GM20000 (cell line): ENCODE results near the gene C16orf90.
A peak's percentile ranks its signal among the peaks of the same experiment; 100 is the strongest.
"Not testable (repeated sequence)": the region's sequence is repeated elsewhere in the genome, so short reads cannot be mapped to it uniquely, and the experiment has no call there.

Source experiments
- DNase-seq: peaks from one replicate; pipeline ENCODE4 v3.0.0; 2012; ENCODE audit warnings: low spot score
- CTCF ChIP-seq: IDR thresholded peaks from 2 replicates; pipeline ENCODE4 v1.5.1; 2012; ENCODE audit warnings: mild to moderate bottlenecking, control low read depth; ENCODE audit errors: extremely low read depth, missing control alignments

The C16orf90 gene

DNA sequence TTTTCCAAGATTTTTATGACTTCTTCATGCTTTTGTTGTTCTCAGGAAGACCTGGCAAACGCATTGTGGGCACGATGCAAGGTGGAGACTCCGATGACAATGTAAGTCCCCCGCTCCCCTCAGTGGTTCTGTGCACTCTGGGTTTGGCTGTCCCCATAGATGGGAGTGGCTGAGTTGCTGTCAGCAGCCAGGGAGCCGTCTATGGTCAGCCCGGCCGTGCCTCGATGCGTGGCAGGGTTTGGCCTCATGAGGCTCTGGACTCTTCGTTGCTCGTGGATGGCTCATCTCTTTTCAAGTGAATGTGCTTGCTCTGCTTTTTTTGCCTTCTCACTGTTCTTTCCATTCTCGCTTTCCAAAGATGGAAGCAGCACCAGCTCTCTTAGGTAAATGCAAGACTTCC, 37.5 kb upstream of the C16orf90 start:
- DNase-seq, result no peak
- no peak for TF ChIP-seq CTCF

DNA sequence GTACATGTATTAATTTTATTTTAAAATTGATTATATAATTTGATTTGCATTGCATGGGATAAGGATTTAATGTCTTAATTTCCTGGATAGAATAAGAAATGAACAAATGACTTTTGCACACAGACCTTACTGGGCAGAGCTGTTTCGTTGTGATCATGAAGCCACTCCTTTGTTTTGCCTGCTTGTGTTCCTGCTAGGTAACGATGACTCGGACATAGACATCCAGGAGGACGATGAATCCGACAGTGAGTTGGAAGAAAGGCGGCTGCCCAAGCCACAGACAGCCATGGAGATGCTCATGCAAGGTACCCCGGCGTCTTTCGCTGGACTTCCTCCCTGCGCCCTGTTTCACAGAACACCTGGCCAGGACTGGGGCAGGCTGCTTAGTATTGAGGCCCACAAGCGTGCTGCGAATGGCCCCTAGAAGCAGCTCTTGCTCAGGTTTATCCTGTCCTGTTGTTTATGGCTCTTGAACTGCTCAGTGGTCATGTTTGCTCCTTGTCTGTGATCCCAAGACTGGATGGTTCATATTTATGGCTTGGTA, 35.2 kb upstream of the C16orf90 start:
- no peak for DNase-seq
- TF ChIP-seq CTCF, result no peak

DNA sequence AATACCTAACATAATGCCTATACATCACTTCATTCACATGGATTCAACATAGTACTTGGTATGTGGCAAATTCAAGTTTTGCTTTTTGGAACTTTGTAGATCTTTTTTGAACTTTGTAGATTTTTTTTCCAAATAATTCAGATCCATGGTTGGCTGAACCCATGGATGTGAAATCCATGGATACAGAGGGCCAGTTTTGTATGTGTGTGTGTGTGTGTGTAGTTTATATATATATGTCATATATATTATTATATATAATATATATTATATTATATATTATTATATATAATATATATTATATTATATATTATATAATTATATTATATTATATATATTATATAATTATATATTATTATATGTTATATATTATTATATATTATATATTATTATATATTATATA, 33.9 kb upstream of the C16orf90 start:
- no peak for DNase-seq
- no peak for TF ChIP-seq CTCF

- no peak for DNase-seq
- TF ChIP-seq CTCF, result no peak
These were observed 33.1 kb upstream of the C16orf90 start for GRCh38 chr16:3528406-3528805.

DNA sequence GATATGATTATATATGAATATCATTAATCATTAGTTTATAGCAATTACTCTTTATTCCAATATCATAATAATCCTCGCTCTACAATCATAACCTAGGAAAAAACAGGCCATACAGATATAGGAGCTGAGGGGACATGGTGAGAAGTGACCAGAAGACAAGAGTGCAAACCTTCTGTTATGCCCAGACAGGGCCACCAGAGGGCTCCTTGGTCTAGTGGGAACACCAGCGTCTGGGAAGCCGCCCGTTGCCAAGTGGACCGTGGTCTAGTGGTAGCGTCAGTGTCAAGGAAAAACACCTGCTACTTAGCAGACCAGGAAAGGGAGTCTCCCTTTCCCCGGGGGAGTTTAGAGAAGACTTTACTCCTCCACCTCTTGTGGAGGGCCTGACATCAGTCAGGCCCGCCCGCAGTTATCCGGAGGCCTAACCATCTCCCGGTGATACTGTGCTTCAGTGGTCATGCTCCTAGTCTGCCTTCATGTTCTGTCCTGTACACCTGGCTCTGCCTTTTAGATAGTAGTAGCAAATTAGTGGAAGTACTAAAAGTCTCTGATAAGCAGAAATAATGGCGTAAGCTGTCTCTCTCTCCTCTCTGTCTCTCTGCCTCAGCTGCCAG, 32.0 kb upstream of the C16orf90 start:
- not testable (repeated sequence) for DNase-seq
- TF ChIP-seq CTCF, result peak; percentile 60

DNA sequence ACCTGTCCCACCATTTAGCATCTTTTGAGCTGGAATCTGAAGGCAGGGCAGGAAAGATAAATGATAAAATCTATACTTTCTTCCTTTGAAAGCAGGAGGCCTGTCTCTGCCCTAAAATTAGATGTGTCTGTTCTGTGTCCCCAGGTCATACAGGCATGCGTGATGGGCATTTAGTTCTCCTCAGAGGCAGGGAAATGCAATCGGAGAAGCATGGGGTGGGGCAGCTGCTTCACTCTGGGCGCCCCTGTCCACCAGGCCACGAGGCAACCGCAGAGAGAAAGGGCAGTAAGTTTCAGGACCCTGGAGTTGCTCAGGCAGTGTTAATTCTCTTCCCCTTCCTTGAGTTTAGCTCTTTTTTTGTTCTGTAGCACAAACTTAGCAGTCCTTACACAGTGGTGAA, 30.7 kb upstream of the C16orf90 start:
- no peak for DNase-seq
- no peak for TF ChIP-seq CTCF

- DNase-seq, result no peak
- no peak for TF ChIP-seq CTCF
These were observed 28.0 kb upstream of the C16orf90 start for GRCh38 chr16:3523281-3523680.
